NCI-H748 (cell line): Measurements from ENCODE around the gene EDDM3A.
"Not testable (repeated sequence)": the region's sequence is repeated elsewhere in the genome, so short reads cannot be mapped to it uniquely, and the experiment has no call there.

ENCODE experiments used
- DNase-seq: peaks from one replicate; lab custom pipeline; 2025; ENCODE audit not compliant: unreplicated experiment; lab: John Stamatoyannopoulos, UW

Gene EDDM3A

GRCh38 chr14:20732979-20733635 lies 12.6 kb upstream of the EDDM3A start:
- DNase-seq, result no peak

DNA sequence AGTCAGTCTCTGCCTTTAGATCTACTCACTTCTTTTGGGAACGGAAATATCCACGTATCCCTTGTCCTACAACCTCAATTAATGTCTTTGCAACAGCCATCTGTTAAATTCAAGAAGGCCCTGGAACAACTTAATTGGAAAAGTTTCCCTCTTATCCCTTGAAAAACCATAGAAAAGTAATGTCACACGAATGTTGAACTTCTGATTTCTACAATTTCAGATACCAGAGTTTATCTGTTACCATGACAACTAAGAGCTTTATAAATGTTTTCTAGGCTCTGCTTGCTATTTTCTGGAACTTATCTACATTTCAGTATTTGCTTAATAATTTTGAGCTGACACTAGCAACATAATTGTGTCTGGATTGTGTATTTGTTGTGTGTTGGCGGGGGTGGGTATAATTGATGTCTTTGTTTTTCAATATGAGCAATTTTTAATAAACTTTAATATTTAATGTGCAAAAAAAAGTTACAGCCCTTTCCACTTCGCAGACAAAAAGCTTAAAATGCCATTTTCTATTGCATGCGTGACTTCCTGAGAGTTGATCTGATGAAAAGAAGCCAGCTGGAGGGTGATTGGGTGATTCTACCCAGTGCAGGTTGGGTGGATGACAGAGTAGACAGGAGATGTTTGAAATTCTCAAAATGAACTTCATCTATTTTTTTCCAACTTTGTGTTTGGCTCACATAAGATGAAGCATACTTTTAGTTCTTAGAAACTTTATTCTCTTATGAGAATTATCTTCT lies 11.8 kb upstream of the EDDM3A start:
- DNase-seq, result no peak

GRCh38 chr14:20734430-20734806 lies 11.3 kb upstream of the EDDM3A start:
- DNase-seq, result no peak

DNA sequence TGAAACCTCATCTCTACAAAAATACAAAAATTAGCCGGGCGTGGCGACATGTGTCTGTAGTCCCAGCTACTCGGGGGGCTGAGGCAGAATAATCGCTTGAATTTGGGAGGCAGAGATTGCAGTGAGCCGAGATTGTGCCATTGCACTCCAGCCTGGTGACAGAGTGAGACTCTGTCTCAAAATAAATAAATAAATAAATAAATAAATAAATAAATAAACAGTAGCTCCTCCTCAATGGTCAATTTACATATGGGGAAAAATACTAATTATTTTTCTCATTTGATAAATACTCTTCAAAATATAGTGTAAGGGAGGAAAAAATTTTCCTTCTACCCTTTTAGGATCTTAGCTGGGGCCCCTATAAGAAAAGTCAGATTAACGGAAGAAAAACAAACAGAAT lies 7.4 kb upstream of the EDDM3A start:
- not testable (repeated sequence) for DNase-seq

GRCh38 chr14:20742132-20742531 lies 3.6 kb upstream of the EDDM3A start:
- no peak for DNase-seq

DNA sequence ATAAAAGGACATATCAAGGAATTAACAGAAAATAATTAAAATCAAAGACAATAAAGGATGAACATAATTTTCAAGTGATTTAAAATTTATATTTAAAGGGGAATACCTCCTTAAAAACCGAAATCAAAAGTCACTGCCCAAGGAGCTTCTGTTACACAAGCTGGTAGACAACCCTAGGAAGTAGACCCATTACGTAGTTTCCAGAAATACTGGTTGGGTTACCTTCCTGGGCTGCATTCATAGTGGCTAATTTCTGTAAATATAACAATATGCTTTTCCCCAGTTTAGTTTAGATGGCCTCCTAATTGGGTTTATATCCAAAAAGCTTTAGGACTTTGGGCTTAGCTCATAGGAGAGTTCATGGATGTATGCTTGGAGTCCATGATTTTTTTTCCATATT lies 2.1 kb upstream of the EDDM3A start:
- DNase-seq, result no peak

GRCh38 chr14:20746566-20746965 lies 879 bp downstream of the EDDM3A start:
- DNase-seq, result no peak

- DNase-seq, result no peak
Observed at GRCh38 chr14:20748439-20748838, 2.8 kb downstream of the EDDM3A start.

GRCh38 chr14:20750194-20750593 lies 4.5 kb downstream of the EDDM3A start:
- DNase-seq, result no peak

DNA sequence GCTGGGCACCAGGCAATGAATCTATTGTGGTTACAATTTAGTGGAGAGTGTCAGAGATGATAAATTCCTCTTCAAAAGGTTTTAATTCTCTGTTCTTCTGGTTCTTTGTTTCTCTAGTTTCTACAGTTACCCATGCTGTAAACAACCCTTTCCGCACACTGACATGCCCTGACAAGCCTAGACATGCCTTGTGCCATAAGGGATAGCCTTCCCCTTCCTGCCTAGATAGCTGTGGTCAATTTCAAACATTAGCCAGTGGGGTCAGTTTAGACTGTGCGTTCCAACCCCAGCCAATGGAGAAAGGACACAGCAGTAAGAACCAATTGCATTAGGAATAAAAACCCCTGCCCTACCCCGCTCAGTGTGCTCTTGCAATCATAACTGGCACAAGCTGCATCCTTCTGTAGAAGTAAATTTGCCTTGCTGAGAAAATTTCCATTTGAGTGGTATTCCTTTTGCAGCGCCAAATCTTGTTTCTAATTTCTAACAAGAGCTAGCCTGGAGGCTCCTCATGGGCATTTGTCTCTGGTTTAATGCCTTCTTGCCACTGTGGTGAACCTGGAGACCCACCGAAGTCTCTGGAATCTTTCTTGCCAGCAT lies 6.4 kb downstream of the EDDM3A start:
- DNase-seq, result peak; percentile 4

GRCh38 chr14:20754308-20754707 lies 8.6 kb downstream of the EDDM3A start:
- no peak for DNase-seq

- no peak for DNase-seq
Observed at GRCh38 chr14:20755037-20755436, 9.3 kb downstream of the EDDM3A start.

GRCh38 chr14:20757965-20758364 lies 12.3 kb downstream of the EDDM3A start:
- DNase-seq, result no peak

- not testable (repeated sequence) for DNase-seq
Observed at GRCh38 chr14:20759465-20759864, 13.8 kb downstream of the EDDM3A start.

GRCh38 chr14:20760950-20761349 lies 15.3 kb downstream of the EDDM3A start:
- DNase-seq, result no peak

DNA sequence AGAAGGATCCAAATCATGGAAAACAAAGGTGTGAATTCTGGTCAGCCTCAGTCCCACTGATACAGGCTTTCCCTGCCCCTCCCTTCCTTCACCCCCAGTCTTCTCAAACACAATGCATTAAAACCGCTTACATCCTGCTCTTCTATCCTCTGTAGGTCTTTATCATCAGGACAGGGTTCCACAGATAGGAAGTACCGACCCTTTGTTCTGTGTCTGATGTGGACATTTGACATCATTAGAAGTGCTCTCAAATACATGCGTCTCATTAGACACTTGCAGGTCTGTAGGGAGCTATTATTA lies 22.9 kb downstream of the EDDM3A start:
- DNase-seq, result no peak

- DNase-seq, result no peak
Observed at GRCh38 chr14:20769421-20769820, 23.7 kb downstream of the EDDM3A start.

GRCh38 chr14:20772650-20773049 lies 27.0 kb downstream of the EDDM3A start:
- DNase-seq, result no peak

- no peak for DNase-seq
Observed at GRCh38 chr14:20774258-20774824, 28.7 kb downstream of the EDDM3A start.

- no peak for DNase-seq
Observed at GRCh38 chr14:20775043-20775442, 29.4 kb downstream of the EDDM3A start.

DNA sequence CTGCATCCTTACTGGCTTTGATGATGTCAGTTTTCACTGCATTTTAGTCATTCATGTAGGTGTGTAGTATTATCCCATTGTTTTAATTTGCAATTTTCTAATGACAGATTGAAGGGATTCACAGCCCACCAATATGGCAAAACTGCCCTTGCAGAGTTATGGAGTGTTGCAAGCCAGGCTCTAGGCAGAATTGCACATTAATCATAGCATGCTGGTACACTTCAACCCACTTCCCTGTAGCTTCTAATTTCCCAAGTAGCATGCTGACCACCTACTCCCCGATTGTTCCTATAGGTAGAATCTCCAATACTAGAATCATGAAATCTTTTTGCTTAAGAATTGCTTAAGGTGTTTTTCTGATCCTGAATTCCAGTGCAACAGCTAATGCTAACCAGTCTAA lies 30.2 kb downstream of the EDDM3A start:
- DNase-seq, result no peak

DNA sequence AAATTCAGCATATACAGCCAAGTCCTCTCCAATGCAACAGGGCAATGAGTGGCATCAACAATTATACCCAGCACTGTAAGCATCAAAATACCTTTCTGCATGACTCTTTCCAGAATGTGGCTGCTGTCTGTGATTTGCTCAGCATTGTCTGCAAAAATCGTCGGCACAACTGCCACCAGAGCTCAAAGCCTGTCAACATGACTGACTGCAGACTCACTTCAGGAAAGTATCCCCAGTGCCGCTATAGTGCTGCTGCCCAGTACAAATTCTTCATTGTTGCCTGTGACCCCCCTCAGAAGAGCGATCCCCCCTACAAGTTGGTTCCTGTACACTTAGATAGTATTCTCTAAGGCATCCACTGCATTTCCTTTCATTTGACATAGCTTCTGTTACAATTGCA lies 36.1 kb downstream of the EDDM3A start:
- DNase-seq, result no peak
